Measurements from ENCODE around the gene SLC25A6. TPM values are rescaled to one million over a fixed set of nuclear protein-coding genes. Genes with fewer than 3 reads are reported as not detected.
"Not testable (repeated sequence)": the region's sequence is repeated elsewhere in the genome, so short reads cannot be mapped to it uniquely, and the experiment has no call there.

SLC25A6 gene
- total RNA-seq, 2 experiments from 2014 or later, result 358 to 372 TPM

DNA sequence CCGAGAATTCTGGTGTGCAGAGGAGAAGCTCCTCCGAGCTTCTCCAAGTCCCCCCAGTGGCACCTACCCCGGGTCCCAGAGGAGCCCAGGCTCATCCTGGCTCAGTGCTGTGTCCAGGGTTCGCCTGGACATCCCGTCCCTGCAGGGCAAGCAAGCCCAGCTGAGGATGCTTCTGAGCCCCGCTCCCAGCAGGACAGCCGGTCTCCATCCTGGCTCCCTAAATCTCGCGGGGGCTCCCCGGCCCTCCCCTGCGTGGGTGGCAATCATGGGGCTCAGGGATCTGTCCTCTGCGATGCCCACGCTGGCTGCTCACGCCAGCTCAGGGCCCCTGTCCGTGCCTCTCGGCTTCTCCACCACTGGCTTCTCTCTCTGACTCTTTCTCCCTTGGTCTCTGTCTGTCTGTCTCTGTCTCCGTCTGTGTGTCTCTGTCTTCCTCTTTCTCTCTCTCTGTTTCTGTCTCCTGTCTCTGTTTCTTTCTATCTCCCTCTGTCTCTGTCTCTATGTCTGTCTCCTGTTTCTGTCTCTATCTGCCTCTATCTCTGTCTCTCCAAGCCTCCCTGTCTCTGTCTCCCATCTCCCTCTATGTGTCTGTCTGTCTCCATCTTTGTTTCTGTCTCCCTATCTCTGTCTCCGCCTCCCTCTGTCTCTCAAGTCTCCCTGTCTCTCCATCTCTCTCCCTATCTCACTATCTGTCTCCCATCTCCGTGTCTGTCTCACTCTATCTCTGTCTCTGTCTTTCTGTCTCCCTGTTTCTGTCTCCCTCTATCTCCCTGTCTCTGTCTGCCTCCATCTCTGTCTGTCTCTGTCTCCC lies 27.8 kb upstream of the SLC25A6 start:
- Mint-ChIP-seq H3K27me3 (no peaks in the 10 kb centered on the region), H3K27ac (peak overlapping the region; percentile 32), H3K4me3 (no peak overlapping the region), H3K9me3 (peaks cover 30% of the 10 kb centered on the region), H3K4me1 (no peaks in the 10 kb centered on the region), H3K36me3 (peaks cover 47% of the 10 kb centered on the region)
- no peak for DNase-seq

GRCh38 chrX:1418901-1419544 lies 27.1 kb upstream of the SLC25A6 start:
- Mint-ChIP-seq H3K27ac (no peak overlapping the region), H3K36me3 (peaks cover 43% of the 10 kb centered on the region), H3K9me3 (peaks cover 25% of the 10 kb centered on the region), H3K4me1 (no peaks in the 10 kb centered on the region), H3K27me3 (no peaks in the 10 kb centered on the region), H3K4me3 (no peak overlapping the region)
- DNase-seq, result no peak

- Mint-ChIP-seq H3K4me1 (no peaks in the 10 kb centered on the region), H3K4me3 (no peak overlapping the region), H3K9me3 (peaks cover 17% of the 10 kb centered on the region), H3K27me3 (no peaks in the 10 kb centered on the region), H3K27ac (no peak overlapping the region), H3K36me3 (peaks cover 44% of the 10 kb centered on the region)
- DNase-seq, result no peak
Observed at GRCh38 chrX:1417921-1418771, 26.2 kb upstream of the SLC25A6 start.

DNA sequence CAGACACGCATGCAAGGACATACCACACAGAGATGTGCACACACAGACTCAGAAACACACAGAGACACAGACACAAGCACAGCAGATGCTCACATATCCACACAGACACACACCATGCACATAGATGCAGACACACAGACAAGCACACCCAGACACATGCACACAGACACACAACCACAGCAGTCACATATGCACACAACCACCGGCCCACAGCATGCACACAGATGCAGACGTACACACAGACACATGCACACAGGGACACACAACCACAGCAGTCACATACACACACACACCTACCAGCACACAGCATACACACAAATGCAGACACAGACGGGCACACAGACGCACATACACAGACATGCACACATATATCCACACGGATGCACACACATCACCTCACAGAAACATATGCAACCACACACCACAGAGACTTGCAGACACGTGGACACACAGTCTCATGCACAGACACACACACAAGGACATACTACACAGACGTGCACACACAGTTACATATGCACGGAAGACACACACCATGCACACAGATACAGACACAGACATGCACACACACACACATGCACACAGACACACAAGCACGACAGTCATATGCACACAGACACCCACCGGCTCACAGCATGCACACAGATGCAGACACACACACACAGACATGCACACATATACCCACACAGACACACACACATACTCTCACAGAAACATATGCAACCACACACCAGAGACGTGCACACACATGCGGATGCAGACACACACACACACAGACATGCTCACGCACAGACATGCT lies 25.2 kb upstream of the SLC25A6 start:
- H3K9me3 Mint-ChIP-seq, result peaks cover 11% of the 10 kb centered on the region
- no peak overlapping the region for H3K4me3 Mint-ChIP-seq
- peaks cover 39% of the 10 kb centered on the region for H3K36me3 Mint-ChIP-seq
- no peak for DNase-seq
- H3K27ac Mint-ChIP-seq, result no peak overlapping the region
- no peaks in the 10 kb centered on the region for H3K27me3 Mint-ChIP-seq
- H3K4me1 Mint-ChIP-seq, result no peaks in the 10 kb centered on the region

DNA sequence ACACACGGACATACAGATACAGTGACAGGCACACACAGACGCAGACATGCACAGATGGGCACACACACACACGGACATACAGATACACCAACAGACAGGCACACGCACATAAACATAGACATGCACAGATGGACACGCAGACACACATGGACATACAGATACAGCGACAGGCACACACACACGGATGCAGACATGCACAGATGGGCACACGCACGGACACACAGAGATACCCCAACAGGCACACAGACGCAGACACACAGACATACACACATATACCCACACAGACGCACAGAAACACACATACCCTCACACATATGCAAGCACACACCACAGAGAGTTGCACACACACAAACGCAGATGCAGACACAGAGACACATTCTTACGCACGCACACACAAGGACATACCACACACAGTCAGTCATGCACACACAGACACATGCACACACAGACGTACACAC lies 24.4 kb upstream of the SLC25A6 start:
- Mint-ChIP-seq H3K9me3 (peaks cover 5% of the 10 kb centered on the region), H3K4me3 (no peak overlapping the region), H3K36me3 (peaks cover 33% of the 10 kb centered on the region), H3K4me1 (no peaks in the 10 kb centered on the region), H3K27me3 (no peaks in the 10 kb centered on the region), H3K27ac (no peak overlapping the region)
- DNase-seq, result no peak

DNA sequence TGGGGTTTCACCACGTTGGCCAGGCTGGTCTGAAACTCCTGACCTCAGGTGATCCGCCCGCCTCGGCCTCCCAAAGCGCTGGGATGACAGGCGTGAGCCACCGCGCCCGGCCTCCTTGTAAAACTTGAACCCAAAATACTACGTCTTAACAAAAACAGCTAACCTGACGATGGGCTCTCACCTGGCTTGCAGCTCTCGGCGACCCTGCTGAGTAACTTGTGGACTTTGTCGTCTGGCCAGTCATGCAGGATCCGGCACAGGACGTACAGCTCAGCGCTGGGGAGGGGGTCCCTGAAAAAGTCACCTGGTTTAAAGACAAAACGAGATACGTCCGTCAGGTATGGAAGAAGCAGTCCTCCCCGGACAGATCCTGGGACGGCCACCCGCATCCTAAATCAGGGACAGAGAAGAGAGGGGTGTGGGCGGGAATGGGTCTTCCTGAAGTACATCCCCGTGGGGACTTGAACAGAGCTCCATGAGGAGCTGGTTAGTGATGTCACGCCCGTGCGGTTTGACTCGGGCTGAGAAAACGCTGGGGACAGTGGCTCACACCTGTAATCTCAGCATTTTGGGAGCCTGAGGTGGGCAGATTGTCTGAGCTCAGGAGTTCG lies 20.7 kb upstream of the SLC25A6 start:
- no peaks in the 10 kb centered on the region for H3K4me1 Mint-ChIP-seq
- no peaks in the 10 kb centered on the region for H3K9me3 Mint-ChIP-seq
- no peaks in the 10 kb centered on the region for H3K27me3 Mint-ChIP-seq
- no peak overlapping the region for H3K27ac Mint-ChIP-seq
- no peak for DNase-seq
- H3K4me3 Mint-ChIP-seq, result no peak overlapping the region
- H3K36me3 Mint-ChIP-seq, result peaks cover 24% of the 10 kb centered on the region

GRCh38 chrX:1411326-1411725 lies 19.4 kb upstream of the SLC25A6 start:
- no peaks in the 10 kb centered on the region for H3K4me1 Mint-ChIP-seq
- H3K27ac Mint-ChIP-seq, result no peak overlapping the region
- H3K4me3 Mint-ChIP-seq, result no peak overlapping the region
- peaks cover 24% of the 10 kb centered on the region for H3K36me3 Mint-ChIP-seq
- no peaks in the 10 kb centered on the region for H3K27me3 Mint-ChIP-seq
- DNase-seq, result no peak
- H3K9me3 Mint-ChIP-seq, result no peaks in the 10 kb centered on the region

DNA sequence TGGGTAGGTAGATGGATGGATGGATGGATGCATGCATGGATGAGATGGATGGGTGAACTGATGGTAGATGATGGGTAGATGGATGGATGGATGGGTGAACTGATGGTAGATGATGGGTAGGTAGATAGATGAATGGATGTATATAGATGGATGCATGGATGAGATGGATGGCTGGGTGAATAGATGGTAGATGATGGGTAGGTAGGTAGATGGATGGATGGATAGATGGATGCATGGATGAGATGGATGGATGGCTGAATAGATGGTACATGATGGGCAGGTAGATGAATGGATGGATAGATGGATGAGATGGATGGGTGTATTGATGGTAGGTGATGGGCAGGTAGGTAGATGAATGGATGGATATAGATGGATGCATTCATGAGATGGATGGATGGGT lies 15.1 kb upstream of the SLC25A6 start:
- Mint-ChIP-seq H3K4me3 (no peak overlapping the region), H3K27me3 (no peaks in the 10 kb centered on the region), H3K36me3 (peaks cover 7% of the 10 kb centered on the region), H3K9me3 (no peaks in the 10 kb centered on the region), H3K4me1 (no peaks in the 10 kb centered on the region), H3K27ac (no peak overlapping the region)
- no peak for DNase-seq

DNA sequence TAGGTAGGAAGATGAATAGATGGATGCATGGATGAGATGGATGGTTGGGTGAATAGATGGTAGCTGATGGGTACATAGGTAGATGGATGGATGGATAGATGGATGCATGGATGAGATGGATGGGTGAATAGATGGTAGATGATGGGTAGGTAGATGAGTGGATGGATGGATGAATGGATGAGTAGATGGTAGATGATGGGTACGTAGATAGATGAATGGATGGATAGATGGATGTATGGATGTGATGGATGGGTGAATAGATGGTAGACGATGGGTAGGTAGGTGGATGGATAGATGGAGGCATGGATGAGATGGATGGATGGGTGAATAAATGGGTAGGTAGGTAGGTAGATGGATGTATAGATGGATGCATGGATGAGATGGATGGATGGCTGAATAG lies 13.9 kb upstream of the SLC25A6 start:
- not testable (repeated sequence) for H3K36me3 Mint-ChIP-seq, H3K9me3 Mint-ChIP-seq, H3K4me3 Mint-ChIP-seq, H3K4me1 Mint-ChIP-seq, H3K27me3 Mint-ChIP-seq, DNase-seq, H3K27ac Mint-ChIP-seq

GRCh38 chrX:1403867-1404266 lies 12.0 kb upstream of the SLC25A6 start:
- not testable (repeated sequence) for H3K4me1 Mint-ChIP-seq, H3K36me3 Mint-ChIP-seq

GRCh38 chrX:1403228-1403627 lies 11.3 kb upstream of the SLC25A6 start:
- no peak overlapping the region for H3K27ac Mint-ChIP-seq
- no peaks in the 10 kb centered on the region for H3K36me3 Mint-ChIP-seq
- H3K4me1 Mint-ChIP-seq, result no peaks in the 10 kb centered on the region
- H3K4me3 Mint-ChIP-seq, result no peak overlapping the region
- no peaks in the 10 kb centered on the region for H3K9me3 Mint-ChIP-seq
- no peaks in the 10 kb centered on the region for H3K27me3 Mint-ChIP-seq
- no peak for DNase-seq

More at GRCh38 chrX:1403867-1404266, 12.0 kb upstream of the SLC25A6 start:
- H3K9me3 Mint-ChIP-seq, H3K4me3 Mint-ChIP-seq, H3K27me3 Mint-ChIP-seq, H3K27ac Mint-ChIP-seq, DNase-seq: not testable (repeated sequence)

DNA sequence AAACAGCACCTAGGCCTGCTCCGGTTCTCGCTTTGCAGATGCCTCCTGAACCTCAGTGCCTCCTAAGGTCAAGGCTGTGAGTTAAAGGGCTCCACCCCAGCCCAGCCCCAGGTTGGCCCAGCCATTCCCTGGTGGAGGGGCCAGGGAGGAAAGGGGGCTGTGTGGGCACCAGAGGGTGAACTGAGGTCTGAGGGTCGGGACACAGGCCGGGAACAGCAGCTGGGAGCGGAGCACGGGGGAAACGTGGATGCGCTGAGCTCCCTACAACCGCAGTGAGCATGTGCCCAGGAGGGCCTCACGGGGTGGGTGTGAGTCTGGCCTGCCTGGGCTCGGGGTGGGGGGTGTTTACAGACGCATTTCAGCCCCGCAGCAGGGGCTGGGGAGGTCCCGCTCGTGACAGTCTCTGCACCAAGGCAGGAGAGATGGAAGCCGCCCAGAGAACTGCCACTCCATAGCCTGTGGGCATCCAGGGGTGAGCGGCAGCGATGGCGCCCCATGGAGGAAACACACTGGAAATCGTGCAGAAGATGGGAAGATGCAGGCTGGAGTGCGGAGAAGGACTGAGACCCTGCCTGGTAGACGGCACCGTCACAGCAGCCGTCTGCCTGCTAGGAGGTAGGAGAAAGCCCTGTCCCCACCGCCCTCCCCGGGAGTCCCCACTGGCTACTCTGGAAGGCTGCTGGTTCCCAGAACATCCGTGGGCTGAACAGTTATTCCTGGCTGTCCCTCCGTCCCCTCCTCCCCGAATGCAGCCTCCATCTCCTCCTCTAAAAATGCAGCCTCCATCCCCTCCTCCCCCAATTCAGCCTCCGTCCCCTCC lies 9.9 kb upstream of the SLC25A6 start:
- Mint-ChIP-seq H3K27ac (no peak overlapping the region), H3K36me3 (no peaks in the 10 kb centered on the region), H3K9me3 (no peaks in the 10 kb centered on the region), H3K4me3 (no peak overlapping the region), H3K4me1 (no peaks in the 10 kb centered on the region), H3K27me3 (no peaks in the 10 kb centered on the region)
- DNase-seq, result no peak

GRCh38 chrX:1400742-1401471 lies 9.0 kb upstream of the SLC25A6 start:
- Mint-ChIP-seq H3K27ac (no peak overlapping the region), H3K4me3 (no peak overlapping the region), H3K9me3 (no peaks in the 10 kb centered on the region), H3K4me1 (no peaks in the 10 kb centered on the region), H3K27me3 (no peaks in the 10 kb centered on the region), H3K36me3 (peaks cover 5% of the 10 kb centered on the region)
- DNase-seq, result no peak
